Trophoblast cell (in vitro differentiated cells and primary cell): ENCODE measurements around the gene DAZAP1.
A peak's percentile ranks its signal among the peaks of the same experiment; 100 is the strongest.

Source experiments
- DNase-seq, 2 donors: peaks; one replicate each; pipeline ENCODE4 v3.0.0-alpha.2; 2016
- H2AFZ ChIP-seq: 2 replicates; pipeline ENCODE4 v1.6.1; 2013; ENCODE audit warnings: low read length, moderate library complexity, mild to moderate bottlenecking; ENCODE audit not compliant: insufficient read depth, poor library complexity
- H2AK5ac ChIP-seq: 2 replicates; pipeline ENCODE4 v1.6.1; 2013; ENCODE audit warnings: mild to moderate bottlenecking, low read length
- H2BK120ac ChIP-seq: 2 replicates; pipeline ENCODE4 v1.6.1; 2013; ENCODE audit warnings: low read length, mild to moderate bottlenecking, moderate library complexity; ENCODE audit not compliant: insufficient read depth, poor library complexity
- H2BK12ac ChIP-seq: 2 replicates; pipeline ENCODE4 v1.6.1; 2013; ENCODE audit warnings: mild to moderate bottlenecking, low read length, moderate library complexity
- H2BK5ac ChIP-seq: 2 replicates; pipeline ENCODE4 v1.6.1; 2013; ENCODE audit warnings: low read length, low read depth, moderate library complexity, mild to moderate bottlenecking; ENCODE audit not compliant: poor library complexity
- H3K14ac ChIP-seq: 2 replicates; pipeline ENCODE4 v1.6.1; 2013; ENCODE audit warnings: mild to moderate bottlenecking, low read length
- H3K18ac ChIP-seq: 2 replicates; pipeline ENCODE4 v1.6.1; 2013; ENCODE audit warnings: mild to moderate bottlenecking, low read length
- H3K23ac ChIP-seq: 2 replicates; pipeline ENCODE4 v1.6.1; 2013; ENCODE audit warnings: low read length
- H3K27ac ChIP-seq: 2 replicates; pipeline ENCODE4 v1.5.1; 2013; ENCODE audit warnings: low read depth, mild to moderate bottlenecking, inconsistent platforms, low read length, moderate library complexity
- H3K27me3 ChIP-seq: 2 replicates; pipeline ENCODE4 v1.6.1; 2013; ENCODE audit warnings: inconsistent platforms, mild to moderate bottlenecking, low read length, moderate library complexity; ENCODE audit not compliant: insufficient read depth
- H3K36me3 ChIP-seq, 2 experiments: 1 replicate in 1 of 2; 2 replicates in 1 of 2; pipeline ENCODE4 v1.6.1; 2013; ENCODE audit warnings: low read length in 2 of 2, mild to moderate bottlenecking in 2 of 2, moderate library complexity in 1 of 2; ENCODE audit not compliant: insufficient read depth in 2 of 2, control insufficient read depth in 1 of 2
- H3K4ac ChIP-seq: 2 replicates; pipeline ENCODE4 v1.6.1; 2013; ENCODE audit warnings: low read depth, mild to moderate bottlenecking, low read length, moderate library complexity
- H3K4me1 ChIP-seq, 2 experiments: 1 replicate in 1 of 2; 2 replicates in 1 of 2; pipeline ENCODE4 v1.6.1; 2013; ENCODE audit warnings: low read length in 2 of 2, mild to moderate bottlenecking in 2 of 2, moderate library complexity in 1 of 2; ENCODE audit not compliant: insufficient read depth in 2 of 2, control insufficient read depth in 1 of 2
- H3K4me2 ChIP-seq: 2 replicates; pipeline ENCODE4 v1.6.1; 2013; ENCODE audit warnings: inconsistent platforms, mild to moderate bottlenecking, low read length, moderate library complexity
- H3K4me3 ChIP-seq: 2 replicates; pipeline ENCODE4 v1.5.1; 2013; ENCODE audit warnings: mild to moderate bottlenecking, low read depth, low read length, inconsistent platforms
- H3K79me1 ChIP-seq: one replicate; pipeline ENCODE4 v1.6.1; 2013; ENCODE audit warnings: low read length
- H3K79me2 ChIP-seq: 2 replicates; pipeline ENCODE4 v1.6.1; 2013; ENCODE audit warnings: low read length, mild to moderate bottlenecking; ENCODE audit not compliant: control insufficient read depth, insufficient read depth, poor library complexity
- H3K9ac ChIP-seq: 2 replicates; pipeline ENCODE4 v1.6.1; 2013; ENCODE audit warnings: mild to moderate bottlenecking, low read length
- H3K9me3 ChIP-seq: 2 replicates; pipeline ENCODE4 v1.6.1; 2013; ENCODE audit warnings: low read depth, mild to moderate bottlenecking, control low read depth, inconsistent platforms, low read length; ENCODE audit not compliant: insufficient read depth
- H4K12ac ChIP-seq: 2 replicates; pipeline ENCODE4 v1.6.1; 2013; ENCODE audit warnings: low read depth, mild to moderate bottlenecking, low read length, moderate library complexity
- H4K8ac ChIP-seq: 2 replicates; pipeline ENCODE4 v1.6.1; 2013; ENCODE audit warnings: low read depth, mild to moderate bottlenecking, low read length, moderate library complexity
- H4K91ac ChIP-seq: one replicate; pipeline ENCODE4 v1.6.1; 2013; ENCODE audit warnings: low read depth, mild to moderate bottlenecking, low read length, moderate library complexity
- WGBS: extraction: QIAGEN DNeasy Blood & Tissue Kit; methylation state at CpG from one replicate; pipeline ENCODE4 v1.1.7; 2013; ENCODE audit warnings: missing lambda C conversion rate; ENCODE audit not compliant: insufficient read length, insufficient coverage; ENCODE audit errors: extremely low coverage; 5-methylcytosine and 5-hydroxymethylcytosine counted together

The DAZAP1 gene

DNA sequence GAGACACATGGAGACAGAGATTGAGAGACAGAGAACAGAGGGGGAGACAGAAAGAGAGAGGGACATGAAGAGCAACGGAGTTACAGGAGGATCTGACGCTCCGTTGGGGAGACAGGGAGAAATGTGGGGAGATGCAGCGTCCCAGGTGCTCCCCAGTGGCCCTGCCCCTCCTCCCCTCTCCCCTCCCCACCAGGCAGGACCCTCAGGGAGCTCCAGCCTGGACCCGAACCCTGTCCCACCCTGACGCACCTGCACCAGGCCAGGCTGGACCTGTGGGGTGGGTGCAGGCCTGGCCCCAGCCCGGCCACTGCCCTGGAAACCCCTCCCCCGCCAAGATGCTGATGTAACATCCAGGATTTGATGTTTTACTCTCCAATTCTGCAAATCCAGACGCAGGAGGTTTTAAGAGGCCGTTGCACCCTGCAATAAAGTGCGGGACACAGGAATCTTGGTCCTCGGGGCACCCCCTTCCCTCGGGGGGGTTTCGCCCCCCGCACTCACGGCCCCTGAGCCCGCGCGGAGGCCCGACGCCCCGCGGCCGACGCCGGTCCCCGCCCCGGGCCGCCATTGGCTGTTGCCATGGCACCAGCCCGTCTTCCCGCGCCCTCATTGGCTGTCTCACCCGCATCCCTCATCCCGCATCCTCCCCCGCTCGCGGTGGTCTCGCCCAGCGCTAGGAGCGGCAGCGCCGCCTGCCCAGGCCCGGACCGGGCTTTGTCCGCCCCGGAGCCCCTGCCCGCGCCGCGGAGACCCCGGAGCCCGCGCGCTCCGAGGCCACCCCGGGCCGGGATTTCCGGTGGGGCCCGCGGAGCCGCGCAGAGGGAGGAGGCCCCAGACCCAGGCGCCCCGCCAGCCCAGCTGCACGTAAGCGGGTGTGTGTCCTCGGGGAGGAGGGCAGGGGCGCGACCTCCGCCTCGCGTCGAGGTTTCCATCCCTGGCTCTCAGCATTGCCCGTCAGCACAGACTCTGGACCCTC is 42.4 kb downstream of the DAZAP1 start, which contains the start of gene APC2:
TSS of gene APC2 (plus strand) at position 655 of the 976 bp plus-strand sequence. CDS start 2,881 bp downstream, outside the sequence.
- Histone ChIP-seq H4K91ac (no peak within 1 kb of the TSS), H2BK12ac (no peak within 1 kb of the TSS), H3K4me3 (no peak within 1 kb of the TSS), H3K79me1 (no peaks in the 10 kb centered on the region), H3K23ac (peak within 1 kb of the TSS; percentile 8), H3K4me2 (no peak within 1 kb of the TSS), H3K36me3 (no peaks in the 10 kb centered on the region), H3K9me3 (peaks cover 12% of the 10 kb centered on the region), H3K9ac (no peak within 1 kb of the TSS), H4K8ac (no peak within 1 kb of the TSS), H2AFZ (no peak within 1 kb of the TSS), H3K18ac (no peak within 1 kb of the TSS), H3K27me3 (peaks cover 63% of the 10 kb centered on the region), H3K14ac (no peak within 1 kb of the TSS), H2BK5ac (no peak within 1 kb of the TSS), H2BK120ac (no peak within 1 kb of the TSS), H3K27ac (no peak within 1 kb of the TSS), H3K4ac (no peak within 1 kb of the TSS), H2AK5ac (no peak within 1 kb of the TSS), H3K79me2 (no peaks in the 10 kb centered on the region), H3K4me1 (peaks cover 5 to 11% of the 10 kb centered on the region in 2 experiments), H4K12ac (no peak within 1 kb of the TSS)
- peak in 1 of 2 donors; percentile 33 for DNase-seq
- no CpG with 5 or more reads among the region's 74 CpGs for WGBS

DNA sequence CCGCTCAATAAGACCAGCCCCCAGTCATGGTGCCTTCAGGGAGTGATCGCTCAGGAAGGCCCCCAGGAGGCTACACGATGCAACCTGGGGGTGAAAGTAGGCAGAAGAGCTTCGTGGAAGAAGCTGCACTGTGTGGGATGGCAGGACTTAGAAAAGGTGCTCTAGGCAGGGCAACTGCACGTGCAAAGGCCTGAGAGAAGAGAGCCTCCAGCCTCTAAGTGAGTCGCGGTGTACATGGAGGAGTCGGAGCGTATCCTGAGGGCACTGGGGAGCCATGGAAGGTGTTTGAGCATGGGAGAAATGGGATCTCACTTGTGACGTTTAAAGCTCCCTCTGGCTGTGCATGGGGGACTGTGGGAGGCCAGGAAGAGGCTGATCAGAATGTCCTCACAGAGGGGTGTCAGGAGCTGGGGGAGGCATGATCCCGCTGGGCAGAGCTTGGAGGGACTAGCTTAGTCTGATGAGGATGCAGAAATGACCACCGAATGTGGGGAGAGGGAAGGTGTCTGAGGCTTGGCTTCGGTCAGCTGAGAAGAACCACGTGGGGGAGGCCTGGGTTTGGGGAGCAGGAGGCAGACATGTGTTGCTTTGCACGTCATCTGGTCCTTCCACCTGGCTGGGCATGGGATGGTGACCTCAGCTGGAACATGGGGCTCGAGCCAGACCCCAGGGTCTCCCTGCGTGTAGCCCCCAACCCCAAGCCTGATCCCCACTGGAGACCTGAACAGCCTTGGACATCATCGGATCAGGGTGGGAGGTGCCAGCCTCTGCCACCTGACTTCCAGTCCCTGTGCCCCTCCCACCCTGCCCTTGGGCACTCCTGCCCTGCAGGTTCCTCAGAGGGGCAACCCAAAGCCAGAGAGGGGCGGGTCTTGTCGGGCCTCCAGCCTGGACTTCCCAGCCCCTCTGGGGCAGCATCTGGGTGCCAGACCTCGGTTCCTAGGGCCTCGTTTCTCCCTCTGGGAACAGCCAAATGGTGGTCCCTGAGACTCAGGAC is 43.6 kb downstream of the DAZAP1 start:
- Histone ChIP-seq H3K27ac (no peak overlapping the region), H2BK120ac (no peak overlapping the region), H3K36me3 (no peaks in the 10 kb centered on the region), H3K14ac (no peak overlapping the region), H3K79me1 (no peaks in the 10 kb centered on the region), H3K9me3 (peaks cover 18% of the 10 kb centered on the region), H3K9ac (no peak overlapping the region), H2BK12ac (no peak overlapping the region), H3K4me3 (no peak overlapping the region), H3K27me3 (peaks cover 58% of the 10 kb centered on the region), H2AK5ac (no peak overlapping the region), H3K4me1 (peaks cover 0 to 5% of the 10 kb centered on the region in 2 experiments), H2BK5ac (no peak overlapping the region), H4K12ac (no peak overlapping the region), H4K8ac (no peak overlapping the region), H2AFZ (no peak overlapping the region), H3K4me2 (no peak overlapping the region), H3K23ac (no peak overlapping the region), H3K79me2 (no peaks in the 10 kb centered on the region), H3K18ac (no peak overlapping the region), H3K4ac (no peak overlapping the region), H4K91ac (no peak overlapping the region)
- DNase-seq, result no peak
- WGBS, result no CpG with 5 or more reads among the region's 22 CpGs

DNA sequence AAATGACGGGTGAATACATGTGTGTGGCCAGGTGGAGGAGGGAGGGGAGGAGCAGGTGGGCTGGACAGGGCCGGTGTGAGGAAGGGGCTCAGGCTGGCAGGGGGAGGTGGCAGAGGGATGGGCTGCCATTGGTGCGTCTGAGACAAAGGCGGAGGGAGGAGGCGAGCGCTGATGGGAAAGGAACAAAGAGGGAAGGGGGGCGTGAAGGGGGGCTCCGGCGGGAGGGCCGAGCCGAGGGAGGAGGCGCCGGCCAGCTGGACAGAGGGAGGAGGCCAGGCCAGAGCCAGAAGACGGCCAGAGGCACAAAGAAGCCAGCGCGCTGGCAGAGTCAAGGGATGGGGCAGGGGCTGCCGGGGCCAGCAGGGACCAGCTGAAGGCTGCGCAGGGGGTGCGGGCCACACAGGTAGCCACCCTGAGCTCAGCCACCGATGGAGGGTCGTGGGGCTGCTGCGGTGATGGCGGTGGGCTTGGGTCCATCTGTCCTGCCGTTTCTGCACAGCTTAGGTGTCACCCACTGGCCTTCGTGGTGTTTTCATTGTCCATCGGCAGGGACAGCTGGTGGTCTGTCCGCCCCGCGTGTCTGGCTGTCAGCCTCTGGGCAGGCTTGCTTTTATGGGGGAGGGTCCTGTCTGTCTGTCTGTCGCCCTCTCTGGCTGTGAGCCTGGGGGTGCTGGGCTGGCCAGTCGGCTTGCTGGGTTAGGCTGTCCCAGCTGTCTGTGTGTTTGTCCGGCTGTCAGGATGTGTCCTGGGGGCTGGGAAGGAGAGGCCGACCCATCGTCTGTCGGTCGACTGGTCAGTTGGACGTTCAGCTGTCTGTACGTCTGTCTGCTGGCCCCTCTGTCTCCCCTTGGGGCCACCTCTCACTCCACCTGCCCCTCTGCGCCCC is 44.8 kb downstream of the DAZAP1 start:
- no peak overlapping the region for H4K8ac ChIP-seq
- H3K36me3 ChIP-seq, result no peaks in the 10 kb centered on the region
- no peak for DNase-seq
- no peak overlapping the region for H2BK12ac ChIP-seq
- no peak overlapping the region for H2BK120ac ChIP-seq
- H2AK5ac ChIP-seq, result no peak overlapping the region
- peaks cover 23% of the 10 kb centered on the region for H3K9me3 ChIP-seq
- H3K4ac ChIP-seq, result no peak overlapping the region
- no peak overlapping the region for H3K27ac ChIP-seq
- WGBS, result no CpG with 5 or more reads among the region's 39 CpGs
- H4K91ac ChIP-seq, result no peak overlapping the region
- H3K79me1 ChIP-seq, result no peaks in the 10 kb centered on the region
- H4K12ac ChIP-seq, result no peak overlapping the region
- no peak overlapping the region for H3K4me3 ChIP-seq
- H3K4me1 ChIP-seq, result no peaks in the 10 kb centered on the region
- no peak overlapping the region for H2BK5ac ChIP-seq
- H3K9ac ChIP-seq, result no peak overlapping the region
- H3K23ac ChIP-seq, result no peak overlapping the region
- H3K14ac ChIP-seq, result no peak overlapping the region
- H3K18ac ChIP-seq, result no peak overlapping the region
- no peak overlapping the region for H2AFZ ChIP-seq
- no peaks in the 10 kb centered on the region for H3K79me2 ChIP-seq
- H3K27me3 ChIP-seq, result peaks cover 47% of the 10 kb centered on the region
- H3K4me2 ChIP-seq, result no peak overlapping the region
